Smooth muscle cell (in vitro differentiated cells): ENCODE data around the gene HACE1. TPM values are rescaled to one million over a fixed set of nuclear protein-coding genes. Genes with fewer than 3 reads are reported as not detected.

Experiments
- DNase-seq: peaks from one replicate; lab custom pipeline; 2025; ENCODE audit not compliant: unreplicated experiment; lab: John Stamatoyannopoulos, UW
- H2AFZ ChIP-seq: fragments of 200-600 bp; sonication (generic); 2 replicates; pipeline ENCODE4 v1.6.0; 2016; ENCODE audit warnings: antibody characterized with exemption, low read depth, mild to moderate bottlenecking
- H3F3A ChIP-seq: fragments of 200-600 bp; sonication (generic); 2 replicates; pipeline ENCODE4 v1.6.0; 2017; ENCODE audit warnings: antibody characterized with exemption, low read depth
- H3K27ac ChIP-seq: fragments of 200-600 bp; sonication (generic); 2 replicates; pipeline ENCODE4 v1.5.1; 2016; ENCODE audit warnings: low read depth, mild to moderate bottlenecking
- H3K27me3 ChIP-seq: fragments of 200-600 bp; sonication (generic); 2 replicates; pipeline ENCODE4 v1.6.1; 2016; ENCODE audit warnings: low read depth, mild to moderate bottlenecking
- H3K36me3 ChIP-seq: fragments of 200-600 bp; sonication (generic); 2 replicates; pipeline ENCODE4 v1.5.1; 2016; ENCODE audit warnings: low read depth
- H3K4me1 ChIP-seq: fragments of 200-600 bp; sonication (generic); 2 replicates; pipeline ENCODE4 v1.5.1; 2016; ENCODE audit warnings: low read depth
- H3K4me2 ChIP-seq: fragments of 200-600 bp; sonication (generic); 2 replicates; pipeline ENCODE4 v1.6.0; 2016; ENCODE audit warnings: mild to moderate bottlenecking
- H3K4me3 ChIP-seq: fragments of 200-600 bp; sonication (generic); 2 replicates; pipeline ENCODE4 v1.5.1; 2016; ENCODE audit warnings: mild to moderate bottlenecking
- H3K79me2 ChIP-seq: fragments of 200-600 bp; sonication (generic); 2 replicates; pipeline ENCODE4 v1.6.0; 2016; ENCODE audit warnings: low read depth, mild to moderate bottlenecking
- H3K9ac ChIP-seq: fragments of 200-600 bp; sonication (generic); 2 replicates; pipeline ENCODE4 v1.6.0; 2016; ENCODE audit warnings: low read depth
- H3K9me3 ChIP-seq: fragments of 200-600 bp; sonication (generic); replicated peaks from 2 replicates; pipeline ENCODE4 v1.5.1; 2016; ENCODE audit warnings: low read depth
- H4K20me1 ChIP-seq: fragments of 200-600 bp; sonication (generic); 2 replicates; pipeline ENCODE4 v1.6.0; 2016; ENCODE audit warnings: low read depth
- CTCF ChIP-seq: fragments of 200-600 bp; sonication (generic); IDR thresholded peaks from 2 replicates; pipeline ENCODE4 v1.5.1; 2017; ENCODE audit warnings: borderline replicate concordance, mild to moderate bottlenecking, antibody characterized with exemption; ENCODE audit not compliant: insufficient read depth, poor library complexity, severe bottlenecking
- WGBS: methylation state at CpG from one replicate; pipeline ENCODE4 v1.1.7; 2016; ENCODE audit warnings: low lambda C conversion rate; 5-methylcytosine and 5-hydroxymethylcytosine counted together
- polyA plus RNA-seq: library from polyadenylated mRNA; unstranded; fragments of >200 nt; fragmentation: Nextera tagmentation; extraction: Ambion mirVana; gene quantifications from 2 replicates; pipeline ENCODE4 v1.2.1, GENCODE V29; 2016
- total RNA-seq: library from RNA; depleted of rRNA; stranded (reverse); fragments of >200 nt; gene quantifications from 2 replicates; pipeline ENCODE4 v1.2.3, GENCODE V29; 2014

Gene HACE1
- total and polyA plus RNA-seq, 2 experiments from 2014 or later = 7.1 to 21.7 TPM

GRCh38 chr6:104686550-104687175 lies 173.1 kb downstream of the HACE1 start:
- H3K9me3 ChIP-seq = no peaks in the 10 kb centered on the region
- TF ChIP-seq CTCF = no peak
- H3K4me3 ChIP-seq = no peak overlapping the region
- 67% methylated on average over 6 of the region's 6 CpGs for WGBS
- H3K27ac ChIP-seq = no peak overlapping the region
- H4K20me1 ChIP-seq = no peaks in the 10 kb centered on the region
- no peak overlapping the region for H3K9ac ChIP-seq
- no peak for DNase-seq
- H3K79me2 ChIP-seq = no peaks in the 10 kb centered on the region
- peak overlapping the region; percentile 14 for H3K4me2 ChIP-seq
- no peaks in the 10 kb centered on the region for H3K27me3 ChIP-seq
- H3K36me3 ChIP-seq = no peaks in the 10 kb centered on the region
- peaks cover 11% of the 10 kb centered on the region for H3F3A ChIP-seq
- no peak overlapping the region for H2AFZ ChIP-seq
- peaks cover 2% of the 10 kb centered on the region for H3K4me1 ChIP-seq

DNA sequence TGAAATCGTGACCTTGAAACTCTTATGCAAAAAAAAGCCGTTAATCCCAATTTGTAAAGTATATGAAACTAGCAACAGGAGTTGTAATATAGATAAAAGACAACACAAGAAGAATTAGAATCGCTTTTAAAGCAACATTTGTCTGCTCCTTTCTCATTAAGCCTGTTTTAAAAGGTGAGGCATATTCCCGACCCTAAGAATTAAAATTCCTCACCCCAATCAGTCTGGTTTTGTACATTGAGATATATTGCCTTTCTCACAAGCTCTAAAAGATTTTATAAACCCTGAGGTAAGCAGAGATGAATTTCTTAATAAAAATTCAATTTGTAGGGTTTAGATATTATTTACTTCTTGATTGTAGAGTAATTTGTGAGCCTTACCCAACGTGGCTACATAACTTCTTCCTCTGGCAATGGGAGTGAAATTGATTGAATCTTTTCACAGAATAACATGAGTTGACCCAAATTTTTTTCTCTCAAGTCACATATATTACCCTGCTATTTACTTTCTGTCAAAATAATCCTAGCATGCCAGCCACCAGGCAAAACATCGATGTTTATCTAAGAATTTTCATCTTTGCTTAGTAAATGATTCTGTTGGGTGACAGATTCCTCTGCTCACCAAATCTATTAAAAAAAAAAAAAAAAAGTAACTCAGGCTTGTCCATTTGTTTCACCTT lies 173.7 kb downstream of the HACE1 start:
- H4K20me1 ChIP-seq = no peaks in the 10 kb centered on the region
- no peak overlapping the region for H2AFZ ChIP-seq
- peaks cover 2% of the 10 kb centered on the region for H3K4me1 ChIP-seq
- no peak overlapping the region for H3K4me2 ChIP-seq
- peaks cover 11% of the 10 kb centered on the region for H3F3A ChIP-seq
- DNase-seq = no peak
- no peak overlapping the region for H3K9ac ChIP-seq
- no peaks in the 10 kb centered on the region for H3K27me3 ChIP-seq
- H3K4me3 ChIP-seq = no peak overlapping the region
- TF ChIP-seq CTCF = no peak
- H3K9me3 ChIP-seq = no peaks in the 10 kb centered on the region
- H3K36me3 ChIP-seq = no peaks in the 10 kb centered on the region
- no peaks in the 10 kb centered on the region for H3K79me2 ChIP-seq
- WGBS = 73% methylated on average over 6 of the region's 6 CpGs
- no peak overlapping the region for H3K27ac ChIP-seq

GRCh38 chr6:104684911-104685415 lies 174.8 kb downstream of the HACE1 start:
- Histone ChIP-seq H3K4me2 (no peak overlapping the region), H3K79me2 (no peaks in the 10 kb centered on the region), H3K4me1 (peaks cover 2% of the 10 kb centered on the region), H2AFZ (no peak overlapping the region), H3K27me3 (no peaks in the 10 kb centered on the region), H3F3A (peaks cover 11% of the 10 kb centered on the region), H3K9ac (no peak overlapping the region), H3K4me3 (no peak overlapping the region), H3K27ac (no peak overlapping the region), H3K36me3 (no peaks in the 10 kb centered on the region), H4K20me1 (no peaks in the 10 kb centered on the region), H3K9me3 (no peaks in the 10 kb centered on the region)
- DNase-seq = no peak
- TF ChIP-seq CTCF = no peak
- WGBS = 55% methylated on average over 2 of the region's 2 CpGs
